AG09309 (cell line): ENCODE measurements around the gene ANXA4.
A peak's percentile ranks its signal among the peaks of the same experiment; 100 is the strongest.

Source experiments
- DNase-seq: peaks from one replicate; pipeline ENCODE4 v3.0.0-alpha.2; 2010; ENCODE audit warnings: low read depth
- H3K4me3 ChIP-seq: 2 replicates; pipeline ENCODE4 v1.5.1; 2011; ENCODE audit warnings: mild to moderate bottlenecking, low read depth, low read length, moderate library complexity; ENCODE audit not compliant: control insufficient read depth
- TF ChIP-seq, protein P1 (sequence below): IDR thresholded peaks from 2 replicates; pipeline ENCODE4 v1.5.1; 2011; ENCODE audit warnings: mild to moderate bottlenecking, low read depth, low read length, inconsistent platforms; ENCODE audit not compliant: insufficient read depth, control insufficient read depth; ENCODE audit errors: missing control alignments

Gene ANXA4

DNA sequence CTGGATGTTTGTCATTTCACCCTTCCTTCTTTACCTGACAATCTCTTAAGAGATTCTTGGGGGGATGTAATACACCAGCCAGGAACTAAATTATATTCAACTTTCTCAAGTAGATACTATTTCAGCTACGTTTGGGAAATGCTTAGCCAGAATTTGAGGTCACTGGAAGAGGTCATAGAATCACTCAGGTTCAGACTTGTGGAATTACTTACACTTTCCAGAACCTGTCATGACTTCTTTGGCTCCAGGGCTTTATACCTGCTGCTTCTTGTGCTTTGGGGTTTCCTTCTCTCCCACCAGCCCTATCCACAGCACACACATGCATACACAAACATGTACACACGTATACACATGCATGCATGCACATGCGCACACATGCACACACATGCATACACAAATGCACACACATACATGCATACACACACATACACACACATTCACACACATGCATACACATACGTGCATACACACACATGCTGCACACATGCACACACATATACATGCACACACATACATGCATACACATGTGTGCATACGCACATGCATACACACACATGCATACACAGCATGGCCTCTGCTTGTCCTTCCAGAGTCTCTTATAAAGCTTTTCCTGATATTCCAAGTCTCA lies 23.5 kb upstream of the ANXA4 start:
- no peak for DNase-seq
- TF ChIP-seq, protein P1, sequence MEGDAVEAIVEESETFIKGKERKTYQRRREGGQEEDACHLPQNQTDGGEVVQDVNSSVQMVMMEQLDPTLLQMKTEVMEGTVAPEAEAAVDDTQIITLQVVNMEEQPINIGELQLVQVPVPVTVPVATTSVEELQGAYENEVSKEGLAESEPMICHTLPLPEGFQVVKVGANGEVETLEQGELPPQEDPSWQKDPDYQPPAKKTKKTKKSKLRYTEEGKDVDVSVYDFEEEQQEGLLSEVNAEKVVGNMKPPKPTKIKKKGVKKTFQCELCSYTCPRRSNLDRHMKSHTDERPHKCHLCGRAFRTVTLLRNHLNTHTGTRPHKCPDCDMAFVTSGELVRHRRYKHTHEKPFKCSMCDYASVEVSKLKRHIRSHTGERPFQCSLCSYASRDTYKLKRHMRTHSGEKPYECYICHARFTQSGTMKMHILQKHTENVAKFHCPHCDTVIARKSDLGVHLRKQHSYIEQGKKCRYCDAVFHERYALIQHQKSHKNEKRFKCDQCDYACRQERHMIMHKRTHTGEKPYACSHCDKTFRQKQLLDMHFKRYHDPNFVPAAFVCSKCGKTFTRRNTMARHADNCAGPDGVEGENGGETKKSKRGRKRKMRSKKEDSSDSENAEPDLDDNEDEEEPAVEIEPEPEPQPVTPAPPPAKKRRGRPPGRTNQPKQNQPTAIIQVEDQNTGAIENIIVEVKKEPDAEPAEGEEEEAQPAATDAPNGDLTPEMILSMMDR: no peak
- H3K4me3 ChIP-seq: no peak overlapping the region

DNA sequence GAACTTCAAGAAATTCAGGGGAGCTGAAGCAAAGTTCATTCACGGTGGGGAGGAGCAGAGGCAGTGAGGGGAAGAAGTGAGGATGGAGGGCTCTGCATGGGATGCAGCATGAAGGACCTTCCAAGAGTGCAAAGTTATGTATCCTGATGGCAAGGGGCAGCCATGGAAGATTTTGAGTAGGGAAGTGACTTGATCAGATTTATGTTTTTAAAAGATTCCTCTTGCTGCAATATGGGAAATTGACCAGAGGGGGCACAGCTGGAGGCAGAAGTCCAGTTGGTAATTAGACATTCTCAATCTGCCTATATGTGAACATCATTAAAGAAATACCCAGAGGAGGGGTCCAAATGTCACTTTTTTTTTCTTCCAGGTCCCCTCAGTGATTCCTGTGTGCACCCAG lies 21.5 kb upstream of the ANXA4 start:
- DNase-seq: no peak
- H3K4me3 ChIP-seq: no peak overlapping the region
- TF ChIP-seq, protein P1: peak; percentile 51

DNA sequence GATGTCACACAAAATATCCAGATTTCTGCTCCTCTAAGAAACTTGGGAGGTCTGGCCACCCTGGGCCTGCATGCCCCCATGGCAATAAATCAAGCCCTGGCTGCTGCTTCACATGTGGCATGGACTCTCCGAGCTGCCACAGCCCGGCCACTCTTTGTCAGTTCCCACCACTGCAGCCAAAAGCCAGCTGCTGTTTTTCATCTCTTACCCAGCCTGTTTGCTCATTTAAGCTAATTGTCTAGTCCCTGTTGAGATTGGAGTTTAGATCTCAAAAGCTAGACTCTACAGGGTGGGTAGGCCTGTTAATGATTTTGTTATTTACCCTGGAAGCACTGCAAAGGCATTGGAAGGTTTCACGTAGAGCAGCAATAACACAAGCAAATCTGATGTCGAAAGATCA lies 20.9 kb upstream of the ANXA4 start:
- no peak overlapping the region for H3K4me3 ChIP-seq
- DNase-seq: no peak
- TF ChIP-seq, protein P1: no peak

DNA sequence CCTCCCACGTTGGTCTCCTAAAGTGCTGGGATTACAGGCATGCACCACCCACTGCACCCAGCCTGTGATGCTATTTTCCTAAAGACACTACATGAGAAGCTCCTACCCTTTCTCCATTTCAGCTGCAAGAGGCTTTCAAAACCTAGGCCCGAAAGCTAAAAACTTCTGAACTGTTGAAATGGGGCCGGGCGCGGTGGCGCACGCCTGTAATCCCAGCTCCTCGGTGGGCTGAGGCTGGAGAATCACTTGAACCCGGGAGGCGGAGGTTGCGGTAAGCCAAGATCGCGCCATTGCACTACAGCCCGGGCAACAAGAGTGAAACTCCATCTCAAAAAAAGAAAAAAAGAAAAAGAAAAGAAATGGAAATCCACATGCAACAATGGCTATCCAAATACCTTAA lies 18.1 kb upstream of the ANXA4 start:
- H3K4me3 ChIP-seq: no peak overlapping the region
- TF ChIP-seq, protein P1: no peak
- DNase-seq: no peak

DNA sequence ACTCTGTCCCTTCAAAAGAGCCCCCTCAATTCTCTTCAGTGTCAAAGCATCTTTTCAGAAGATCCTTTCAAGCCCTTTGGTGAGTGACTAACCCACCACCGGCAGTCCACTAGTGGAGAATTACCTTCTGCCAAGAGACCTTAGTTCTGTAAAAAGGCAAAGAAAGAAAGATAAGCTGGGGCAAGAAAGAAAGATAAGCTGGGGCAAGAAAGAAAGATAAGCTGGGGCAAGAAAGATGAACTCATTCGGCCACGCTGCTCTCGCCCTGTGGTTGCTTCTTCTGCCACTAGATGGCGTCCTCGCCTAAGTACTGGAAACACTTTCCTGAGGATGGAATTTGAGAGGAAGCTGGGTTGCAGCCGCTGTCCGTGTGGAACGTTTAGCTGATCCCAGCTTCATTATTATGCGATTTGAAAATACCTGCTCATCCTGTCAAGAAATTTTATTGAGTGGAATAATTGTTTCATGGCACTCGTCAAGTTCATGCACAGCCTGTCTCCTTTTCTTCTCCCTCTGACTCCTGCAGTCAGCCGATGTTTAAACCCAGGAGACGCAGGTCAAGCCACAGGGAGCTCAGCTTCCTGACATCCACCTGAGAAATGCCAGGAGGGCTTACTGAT lies 17.3 kb upstream of the ANXA4 start:
- TF ChIP-seq, protein P1: peak; percentile 90
- no peak overlapping the region; the same call in none of the 2 replicates for H3K4me3 ChIP-seq
- DNase-seq: no peak

DNA sequence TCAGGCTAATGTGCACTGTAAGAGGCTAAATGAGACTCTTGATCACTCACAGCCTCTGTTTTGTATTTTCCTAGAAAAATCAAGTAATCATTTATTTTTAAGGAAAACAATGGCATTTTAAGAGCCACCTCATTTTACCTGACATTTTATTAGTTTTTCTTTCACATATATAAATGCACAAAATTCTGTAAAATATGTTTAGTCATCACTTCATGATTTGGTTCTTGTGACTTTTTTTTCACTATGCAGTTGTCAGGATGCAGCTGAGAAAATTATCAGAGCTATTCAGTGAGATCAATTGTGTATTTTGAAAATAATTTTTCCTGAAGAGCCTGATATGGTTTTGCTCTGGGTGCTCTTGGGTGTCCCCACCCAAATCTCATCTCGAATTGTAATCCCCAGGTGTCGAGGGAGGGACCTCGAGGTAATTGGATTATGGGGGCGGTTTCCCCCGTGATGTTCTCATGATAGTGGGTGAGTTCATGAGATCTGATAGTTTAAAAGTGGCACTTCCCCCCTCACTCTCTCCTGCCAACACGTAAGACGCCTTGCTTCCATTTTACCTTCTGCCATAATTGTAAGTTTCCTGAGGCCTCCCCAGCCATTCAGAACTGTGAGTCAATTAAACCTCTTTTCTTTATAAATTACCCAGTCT lies 16.1 kb upstream of the ANXA4 start:
- DNase-seq: no peak
- TF ChIP-seq, protein P1: no peak
- no peak overlapping the region for H3K4me3 ChIP-seq
